WTC11 (cell line): ENCODE results near the gene NME4.

ENCODE experiments used
- CREB1 ChIP-seq: sonication (generic); formaldehyde crosslinking; IDR thresholded peaks from 2 replicates; pipeline ENCODE4 v1.8.0; 2023; ENCODE audit warnings: mild to moderate bottlenecking, missing genetic modification reagents
- JUN ChIP-seq: sonication (generic); formaldehyde crosslinking; IDR thresholded peaks from 2 replicates; pipeline ENCODE4 v1.8.0; 2023; ENCODE audit warnings: mild to moderate bottlenecking, missing genetic modification reagents
- NR1H2 ChIP-seq: sonication (generic); formaldehyde crosslinking; IDR thresholded peaks from 2 replicates; pipeline ENCODE4 v1.9.0; 2021; ENCODE audit warnings: mild to moderate bottlenecking, moderate library complexity, missing genetic modification reagents
- NR2C2 ChIP-seq: sonication (generic); formaldehyde crosslinking; IDR thresholded peaks from 2 replicates; pipeline ENCODE4 v1.8.0; 2022; ENCODE audit warnings: mild to moderate bottlenecking, missing genetic modification reagents
- ZNF121 ChIP-seq: sonication (generic); formaldehyde crosslinking; IDR thresholded peaks from 2 replicates; pipeline ENCODE4 v1.8.0; 2023; ENCODE audit warnings: missing genetic modification reagents
- TF ChIP-seq, protein P1 (sequence below): fragments of 200-600 bp; IDR thresholded peaks from 2 replicates; pipeline ENCODE4 v1.8.0; 2022; ENCODE audit warnings: antibody characterized with exemption
- TF ChIP-seq, protein P2 (sequence below): sonication (generic); formaldehyde crosslinking; IDR thresholded peaks from 2 replicates; pipeline ENCODE4 v1.8.1; 2023; ENCODE audit warnings: mild to moderate bottlenecking, missing genetic modification reagents, moderate library complexity
- TF ChIP-seq, protein P3 (sequence below): sonication (generic); formaldehyde crosslinking; IDR thresholded peaks from 2 replicates; pipeline ENCODE4 v1.8.0; 2022; ENCODE audit warnings: mild to moderate bottlenecking, missing genetic modification reagents

DNA sequence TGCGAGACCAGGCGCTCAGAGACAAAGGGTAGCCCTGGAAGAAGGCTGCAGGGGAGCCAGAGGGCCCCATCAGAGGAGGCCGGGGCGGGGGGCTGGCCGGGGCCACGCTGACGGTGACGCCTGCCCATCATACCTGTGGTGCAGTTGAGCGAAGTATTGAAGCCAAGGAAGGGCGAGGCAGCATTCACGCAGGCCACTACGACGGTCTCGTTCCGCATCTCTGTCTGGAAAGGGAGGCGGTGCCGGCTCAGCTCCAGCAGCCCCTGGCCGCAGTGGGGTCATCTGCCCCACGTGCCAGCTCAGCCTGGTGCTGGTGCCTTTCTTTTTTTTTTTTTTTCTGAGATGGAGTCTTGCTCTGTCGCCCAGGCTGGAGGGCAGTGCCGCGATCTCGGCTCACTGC is 21.8 kb upstream of the NME4 start:
- TF ChIP-seq CREB1 (CRISPR knock-in tag) (no peak), NR1H2 (CRISPR knock-in tag) (no peak), ZNF121 (CRISPR knock-in tag) (no peak), JUN (CRISPR knock-in tag) (no peak), NR2C2 (no peak)
- TF ChIP-seq, protein P1, sequence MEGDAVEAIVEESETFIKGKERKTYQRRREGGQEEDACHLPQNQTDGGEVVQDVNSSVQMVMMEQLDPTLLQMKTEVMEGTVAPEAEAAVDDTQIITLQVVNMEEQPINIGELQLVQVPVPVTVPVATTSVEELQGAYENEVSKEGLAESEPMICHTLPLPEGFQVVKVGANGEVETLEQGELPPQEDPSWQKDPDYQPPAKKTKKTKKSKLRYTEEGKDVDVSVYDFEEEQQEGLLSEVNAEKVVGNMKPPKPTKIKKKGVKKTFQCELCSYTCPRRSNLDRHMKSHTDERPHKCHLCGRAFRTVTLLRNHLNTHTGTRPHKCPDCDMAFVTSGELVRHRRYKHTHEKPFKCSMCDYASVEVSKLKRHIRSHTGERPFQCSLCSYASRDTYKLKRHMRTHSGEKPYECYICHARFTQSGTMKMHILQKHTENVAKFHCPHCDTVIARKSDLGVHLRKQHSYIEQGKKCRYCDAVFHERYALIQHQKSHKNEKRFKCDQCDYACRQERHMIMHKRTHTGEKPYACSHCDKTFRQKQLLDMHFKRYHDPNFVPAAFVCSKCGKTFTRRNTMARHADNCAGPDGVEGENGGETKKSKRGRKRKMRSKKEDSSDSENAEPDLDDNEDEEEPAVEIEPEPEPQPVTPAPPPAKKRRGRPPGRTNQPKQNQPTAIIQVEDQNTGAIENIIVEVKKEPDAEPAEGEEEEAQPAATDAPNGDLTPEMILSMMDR = no peak
- TF ChIP-seq, protein P2, sequence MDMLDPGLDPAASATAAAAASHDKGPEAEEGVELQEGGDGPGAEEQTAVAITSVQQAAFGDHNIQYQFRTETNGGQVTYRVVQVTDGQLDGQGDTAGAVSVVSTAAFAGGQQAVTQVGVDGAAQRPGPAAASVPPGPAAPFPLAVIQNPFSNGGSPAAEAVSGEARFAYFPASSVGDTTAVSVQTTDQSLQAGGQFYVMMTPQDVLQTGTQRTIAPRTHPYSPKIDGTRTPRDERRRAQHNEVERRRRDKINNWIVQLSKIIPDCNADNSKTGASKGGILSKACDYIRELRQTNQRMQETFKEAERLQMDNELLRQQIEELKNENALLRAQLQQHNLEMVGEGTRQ (CRISPR knock-in tag) = no peak
- TF ChIP-seq, protein P3, sequence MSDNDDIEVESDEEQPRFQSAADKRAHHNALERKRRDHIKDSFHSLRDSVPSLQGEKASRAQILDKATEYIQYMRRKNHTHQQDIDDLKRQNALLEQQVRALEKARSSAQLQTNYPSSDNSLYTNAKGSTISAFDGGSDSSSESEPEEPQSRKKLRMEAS (CRISPR knock-in tag) = no peak
